Measurements from ENCODE around the gene SST.

The SST gene

DNA sequence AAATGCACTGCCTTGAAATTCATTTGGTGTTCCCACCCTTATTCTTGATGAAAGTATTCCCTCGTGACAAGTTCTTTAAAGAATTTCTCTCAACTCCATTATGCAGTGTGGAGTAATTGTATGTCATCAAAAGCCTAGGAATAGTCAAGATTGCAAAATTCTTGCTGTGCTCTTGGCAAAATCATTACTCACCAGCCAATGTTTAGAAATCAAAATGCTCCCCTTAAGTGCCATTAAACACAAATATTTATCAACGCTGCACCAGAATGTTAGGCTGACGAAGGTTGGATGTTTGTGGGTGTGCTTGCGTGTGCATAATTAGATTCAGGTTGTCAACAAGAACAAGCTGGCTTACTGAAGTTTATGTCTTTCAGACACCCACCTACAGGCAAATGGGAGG lies 40.5 kb downstream of the SST start:
- no peak for DNase-seq (ENCODE audit: low spot score)

DNA sequence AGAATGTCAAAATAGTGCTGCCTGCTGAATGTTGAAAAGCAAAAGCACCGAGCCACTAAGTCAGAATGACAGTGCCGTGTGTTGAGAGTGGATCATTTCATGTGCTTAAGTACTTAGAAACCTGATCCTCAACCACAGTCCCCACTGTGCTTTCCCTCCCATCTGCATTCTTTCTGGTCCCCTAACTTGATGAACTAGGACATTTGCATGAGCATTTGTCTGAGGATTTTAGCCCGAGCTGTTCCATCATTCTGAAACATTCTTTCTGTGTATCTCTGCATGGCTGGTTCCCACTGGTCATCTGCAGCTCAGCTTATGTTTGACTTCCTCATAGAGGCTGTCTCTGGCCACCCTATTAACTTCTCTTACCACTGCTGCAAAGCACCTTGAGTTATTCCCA lies 42.0 kb downstream of the SST start:
- peak; percentile 70 for DNase-seq (ENCODE audit: low spot score)

DNA sequence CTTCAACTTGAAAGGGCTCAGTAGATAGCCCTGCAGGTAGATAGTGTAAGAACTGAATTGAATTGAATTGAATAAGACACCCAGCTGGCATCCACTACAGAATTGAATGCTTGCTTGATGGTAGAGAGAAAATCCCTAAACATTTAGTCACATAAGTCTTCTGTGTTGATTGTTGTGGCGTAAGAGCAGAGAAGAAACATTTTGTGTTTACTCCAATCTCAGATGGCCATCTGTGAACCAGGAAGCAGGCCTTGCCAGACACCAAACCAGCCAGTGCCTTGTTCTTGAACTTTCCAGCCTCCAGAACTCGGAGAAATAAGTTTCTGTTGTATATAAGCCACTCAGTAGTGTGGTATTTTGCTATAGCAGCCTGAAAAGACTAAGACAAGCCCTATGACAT lies 43.6 kb downstream of the SST start:
- DNase-seq (ENCODE audit: low spot score), result no peak

DNA sequence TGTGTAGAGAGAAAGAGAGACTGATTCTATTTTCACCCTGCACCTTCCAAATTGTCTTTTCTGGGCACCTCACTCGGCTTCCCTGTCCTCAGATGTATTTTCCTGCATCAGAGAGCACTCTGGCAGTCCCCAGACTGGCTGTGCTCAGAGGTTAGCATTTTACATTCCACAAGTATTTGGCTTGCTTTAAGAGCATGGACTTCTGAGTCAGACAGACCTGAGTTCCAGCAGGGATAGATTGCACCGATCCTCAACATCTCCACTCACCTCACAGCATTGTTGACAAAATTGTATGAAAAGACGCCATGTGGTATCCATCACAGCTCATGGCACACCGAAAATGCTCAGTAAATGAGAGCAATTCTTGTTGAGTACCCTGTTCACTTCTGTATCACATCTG lies 45.6 kb downstream of the SST start:
- no peak for DNase-seq (ENCODE audit: low spot score)

DNA sequence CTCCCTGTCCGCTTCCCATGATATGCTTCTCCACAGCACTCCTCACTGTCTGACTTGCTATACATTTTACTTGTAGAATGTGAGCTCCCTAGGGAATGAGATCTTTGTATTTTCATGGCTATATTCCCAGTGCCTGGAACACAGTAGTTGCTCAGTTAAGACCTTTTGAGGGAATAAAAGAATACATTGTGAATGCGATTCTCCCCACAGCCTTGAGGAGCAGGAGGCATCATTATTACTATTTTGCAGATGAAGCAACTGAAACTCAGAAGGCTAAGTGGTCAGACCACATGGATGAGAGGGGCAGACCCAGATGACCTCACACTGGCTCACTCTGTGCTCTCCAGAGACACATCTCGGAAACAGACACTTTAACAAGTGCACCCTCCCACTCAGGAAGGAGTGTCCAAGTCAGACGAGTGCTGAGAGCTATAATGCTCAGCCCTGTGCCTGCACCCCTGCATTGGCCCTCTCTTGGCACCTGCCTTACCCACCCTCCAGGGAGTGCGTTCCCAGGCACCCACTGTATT lies 46.8 kb downstream of the SST start:
- DNase-seq (ENCODE audit: low spot score), result no peak

DNA sequence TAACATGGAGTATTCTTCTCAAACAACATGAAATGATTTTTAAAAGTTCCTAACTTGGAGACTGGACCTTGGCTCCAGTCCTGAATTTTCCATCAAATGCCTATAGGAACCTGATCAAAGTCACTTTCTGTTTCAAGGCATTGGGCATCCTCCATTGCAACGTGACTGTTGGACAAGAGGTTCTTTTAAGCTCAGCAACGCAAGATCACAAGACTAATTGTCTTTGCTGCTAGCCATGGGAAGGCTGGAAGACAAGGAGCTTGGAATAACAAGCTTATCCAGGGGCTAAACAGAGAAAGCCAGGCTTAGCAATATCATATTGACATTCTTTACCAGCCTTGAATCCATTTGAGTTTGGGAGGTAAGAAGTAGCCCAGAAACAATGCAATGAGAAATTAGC lies 48.3 kb downstream of the SST start:
- no peak for DNase-seq (ENCODE audit: low spot score)

DNA sequence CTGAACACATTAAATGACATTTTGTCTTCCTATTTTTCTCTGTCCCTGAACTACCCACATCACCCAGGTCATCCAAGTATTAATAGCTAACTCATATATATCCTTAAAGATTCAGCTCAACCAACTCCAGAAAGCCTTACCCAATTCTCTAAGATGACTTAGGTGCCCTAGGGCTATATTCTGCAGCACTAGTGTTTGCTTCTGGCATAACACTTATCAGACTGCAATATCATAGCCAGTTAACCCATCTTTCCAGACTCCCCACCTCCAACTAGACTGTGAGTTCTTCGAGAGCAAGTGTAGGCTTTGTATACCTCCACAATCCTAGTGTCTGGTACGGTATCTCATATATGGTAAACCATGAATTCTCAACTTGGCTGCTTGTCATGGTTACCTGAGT lies 50.7 kb downstream of the SST start:
- DNase-seq (ENCODE audit: low spot score), result no peak

Data from iPS-NIHi11 (cell line).